Large intestine (tissue), 3 donors: ENCODE measurements around the gene PTPRG. TPM values are rescaled to one million over a fixed set of nuclear protein-coding genes. Genes with fewer than 3 reads are reported as not detected.

ENCODE experiments used
- DNase-seq, 2 donors: peaks; one replicate each; pipeline versions ENCODE4 v3.0.0 to v3.0.0-alpha.2; 2013
- H3K27ac ChIP-seq: one replicate; pipeline ENCODE4 v1.5.1; 2013; ENCODE audit warnings: low read length
- H3K27me3 ChIP-seq: 2 replicates; pipeline ENCODE4 v1.6.1; 2013; ENCODE audit warnings: low read length; ENCODE audit not compliant: control insufficient read depth, insufficient read depth
- H3K36me3 ChIP-seq: 2 replicates; pipeline ENCODE4 v1.6.1; 2013; ENCODE audit warnings: low read length; ENCODE audit not compliant: control insufficient read depth, insufficient read depth
- H3K4me1 ChIP-seq: one replicate; pipeline ENCODE4 v1.6.1; 2013; ENCODE audit warnings: low read length; ENCODE audit not compliant: control insufficient read depth, insufficient read depth
- H3K4me3 ChIP-seq: one replicate; pipeline ENCODE4 v1.5.1; 2013; ENCODE audit warnings: low read length
- H3K9me3 ChIP-seq: one replicate; pipeline ENCODE4 v1.6.1; 2013; ENCODE audit warnings: mild to moderate bottlenecking, low read depth, low read length, moderate library complexity; ENCODE audit not compliant: control insufficient read depth
- WGBS: methylation state at CpG from one replicate; pipeline ENCODE4 v1.1.5; 2013; ENCODE audit warnings: low lambda C conversion rate; ENCODE audit not compliant: insufficient coverage; 5-methylcytosine and 5-hydroxymethylcytosine counted together
- polyA plus RNA-seq: library from polyadenylated mRNA; unstranded; fragments of 120-200 nt; gene quantifications from one replicate; pipeline ENCODE4 v1.2.1, GENCODE V29; 2013

Gene PTPRG
- polyA plus RNA-seq, 1 donor: 18.3 TPM

GRCh38 chr3:61981060-61981459, 419.7 kb downstream of the PTPRG start:
- no peaks in the 10 kb centered on the region for H3K36me3 ChIP-seq
- H3K4me1 ChIP-seq: no peaks in the 10 kb centered on the region
- H3K4me3 ChIP-seq: no peak overlapping the region
- H3K27me3 ChIP-seq: no peaks in the 10 kb centered on the region
- no peak overlapping the region for H3K27ac ChIP-seq
- DNase-seq: no peak
- WGBS: no CpG with 5 or more reads among the region's 7 CpGs
- no peaks in the 10 kb centered on the region for H3K9me3 ChIP-seq

GRCh38 chr3:61983479-61983878, 422.1 kb downstream of the PTPRG start:
- Histone ChIP-seq H3K36me3 (no peaks in the 10 kb centered on the region), H3K27ac (no peak overlapping the region), H3K4me3 (no peak overlapping the region), H3K9me3 (no peaks in the 10 kb centered on the region), H3K27me3 (no peaks in the 10 kb centered on the region), H3K4me1 (no peaks in the 10 kb centered on the region)
- no peak for DNase-seq

GRCh38 chr3:61985020-61985419, 423.6 kb downstream of the PTPRG start:
- Histone ChIP-seq H3K4me3 (no peak overlapping the region), H3K4me1 (no peaks in the 10 kb centered on the region), H3K36me3 (no peaks in the 10 kb centered on the region), H3K27me3 (no peaks in the 10 kb centered on the region), H3K27ac (no peak overlapping the region), H3K9me3 (no peaks in the 10 kb centered on the region)
- WGBS: no CpG with 5 or more reads among the region's 3 CpGs
- no peak for DNase-seq

- peaks cover under 1% of the 10 kb centered on the region for H3K36me3 ChIP-seq
- WGBS: no CpG with 5 or more reads among the region's 3 CpGs
- H3K9me3 ChIP-seq: no peaks in the 10 kb centered on the region
- H3K4me3 ChIP-seq: no peak overlapping the region
- H3K27me3 ChIP-seq: no peaks in the 10 kb centered on the region
- H3K4me1 ChIP-seq: no peaks in the 10 kb centered on the region
- no peak for DNase-seq
- no peak overlapping the region for H3K27ac ChIP-seq
These were observed 425.1 kb downstream of the PTPRG start for GRCh38 chr3:61986473-61986872.

DNA sequence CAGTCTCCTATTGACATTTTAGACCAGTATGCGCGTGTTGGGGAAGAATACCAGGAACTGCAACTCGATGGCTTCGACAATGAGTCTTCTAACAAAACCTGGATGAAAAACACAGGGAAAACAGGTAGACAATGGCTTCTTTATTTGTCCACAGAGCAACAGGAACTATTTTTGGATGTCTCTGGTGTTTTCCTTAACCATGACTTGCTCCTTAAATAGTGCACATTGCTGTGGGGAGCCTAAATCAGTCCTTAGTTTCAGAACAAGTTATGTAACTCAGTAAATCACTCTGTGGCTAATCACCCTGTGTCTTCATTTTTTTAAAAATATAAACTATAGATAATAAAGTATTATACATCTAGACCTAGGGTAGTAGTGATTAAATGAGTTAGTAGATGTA, 428.3 kb downstream of the PTPRG start:
- Histone ChIP-seq H3K9me3 (no peaks in the 10 kb centered on the region), H3K4me3 (no peak overlapping the region), H3K4me1 (no peaks in the 10 kb centered on the region), H3K27me3 (no peaks in the 10 kb centered on the region), H3K36me3 (peaks cover 2% of the 10 kb centered on the region), H3K27ac (no peak overlapping the region)
- no peak for DNase-seq
- WGBS: no CpG with 5 or more reads among the region's 4 CpGs

DNA sequence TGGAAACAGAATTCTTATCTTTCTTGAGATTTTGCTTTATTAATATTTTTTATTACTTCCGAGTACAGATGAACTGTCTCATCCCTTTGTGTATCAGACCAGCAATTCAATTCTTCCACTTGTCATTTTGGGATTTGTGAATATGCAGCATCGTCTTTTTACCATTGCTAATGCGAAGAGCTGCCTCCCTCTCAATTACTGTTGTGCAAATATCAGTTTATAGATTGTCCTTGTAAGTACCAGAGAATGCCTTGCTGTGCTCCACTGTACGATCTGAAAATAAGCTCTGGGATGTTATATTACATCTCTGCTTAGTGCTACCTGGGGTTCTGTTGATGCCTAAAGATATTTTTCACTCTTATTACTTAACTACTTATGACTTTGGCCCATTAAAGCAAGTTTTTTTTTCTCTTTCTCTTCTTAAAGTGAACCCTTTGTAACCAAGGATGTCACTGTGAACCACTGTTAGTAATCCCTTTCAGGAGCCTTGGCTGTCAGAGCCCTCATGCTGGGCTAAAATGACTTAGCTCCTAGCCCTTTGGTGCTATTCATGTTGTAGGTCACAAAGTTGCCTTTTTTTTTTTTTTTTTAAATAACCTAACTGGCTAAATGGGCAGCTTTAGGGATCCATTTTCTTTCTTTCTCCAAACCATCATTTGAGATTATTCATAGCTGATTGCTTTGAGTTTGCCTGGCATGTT, 429.1 kb downstream of the PTPRG start:
- H3K36me3 ChIP-seq: peaks cover 2% of the 10 kb centered on the region
- no peaks in the 10 kb centered on the region for H3K4me1 ChIP-seq
- no peak overlapping the region for H3K27ac ChIP-seq
- H3K27me3 ChIP-seq: no peaks in the 10 kb centered on the region
- no peak for DNase-seq
- 100% methylated on average over 1 of the region's 4 CpGs for WGBS
- H3K4me3 ChIP-seq: no peak overlapping the region
- no peaks in the 10 kb centered on the region for H3K9me3 ChIP-seq

DNA sequence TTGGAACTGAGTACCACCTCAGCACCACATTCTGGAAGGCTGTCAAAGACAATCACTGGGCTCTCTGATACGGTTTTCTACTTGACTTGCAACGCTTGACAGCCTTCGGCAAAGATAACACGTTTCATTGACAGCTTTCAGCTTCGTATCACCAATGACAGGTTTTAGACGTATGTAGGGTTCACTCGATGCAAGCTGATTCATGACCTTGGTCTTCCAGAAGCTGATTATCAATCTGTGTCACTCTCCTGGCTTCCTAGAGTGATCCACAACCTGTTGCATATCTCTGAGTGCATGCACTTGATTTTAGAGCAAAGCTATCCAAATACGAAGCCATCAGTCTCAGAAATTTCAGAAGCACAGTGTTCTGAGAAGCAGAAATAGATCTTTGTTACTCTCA, 430.3 kb downstream of the PTPRG start:
- no peaks in the 10 kb centered on the region for H3K9me3 ChIP-seq
- WGBS: no CpG with 5 or more reads among the region's 8 CpGs
- H3K27ac ChIP-seq: no peak overlapping the region

DNA sequence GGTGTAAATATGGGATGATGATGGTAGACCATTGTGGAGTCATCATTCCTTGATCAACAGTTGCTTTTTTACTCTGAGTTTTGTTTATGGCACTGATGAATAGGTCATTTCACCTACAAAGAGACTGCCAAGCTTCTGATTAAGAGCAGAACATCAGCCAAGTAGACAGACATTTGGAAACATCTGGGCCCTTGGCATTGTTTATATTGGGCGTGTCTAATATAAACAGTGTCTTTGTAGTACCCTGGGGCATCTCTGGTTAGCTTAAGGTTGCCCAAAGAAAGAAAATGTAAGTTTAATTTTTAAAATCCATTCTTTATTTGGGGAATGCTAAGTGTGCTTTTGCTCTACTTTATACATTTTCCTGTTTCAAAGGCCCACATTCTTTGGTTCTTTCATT, 435.0 kb downstream of the PTPRG start:
- WGBS: no CpG with 5 or more reads among the region's 1 CpG
- Histone ChIP-seq H3K36me3 (peaks cover 2% of the 10 kb centered on the region), H3K4me1 (no peaks in the 10 kb centered on the region), H3K4me3 (no peak overlapping the region), H3K27me3 (no peaks in the 10 kb centered on the region), H3K9me3 (no peaks in the 10 kb centered on the region), H3K27ac (no peak overlapping the region)
- no peak for DNase-seq

More for the DNA sequence above, 430.3 kb downstream of the PTPRG start:
- no peaks in the 10 kb centered on the region for H3K27me3 ChIP-seq
- DNase-seq: no peak
- H3K4me1 ChIP-seq: no peaks in the 10 kb centered on the region
- H3K4me3 ChIP-seq: no peak overlapping the region
- H3K36me3 ChIP-seq: peaks cover 2% of the 10 kb centered on the region

DNA sequence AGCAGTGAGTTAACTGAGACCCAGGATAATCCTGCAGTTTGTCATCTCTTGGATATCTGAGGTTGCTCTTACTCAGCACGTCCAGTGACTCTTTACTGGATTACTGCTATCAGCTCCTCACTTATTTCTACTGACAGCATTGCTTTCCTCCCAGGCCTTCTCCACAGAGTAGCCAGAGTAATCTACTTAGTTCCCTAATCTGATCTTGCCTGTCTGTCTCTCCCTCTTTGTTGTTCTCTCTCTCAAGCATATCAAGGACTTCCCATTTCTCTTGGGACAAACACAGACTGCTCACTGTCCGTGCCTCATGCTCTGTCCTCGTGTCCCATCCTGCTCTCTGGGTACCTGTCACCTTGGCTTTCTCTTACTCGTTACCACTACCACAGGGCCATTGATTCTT, 435.7 kb downstream of the PTPRG start:
- H3K36me3 ChIP-seq: no peaks in the 10 kb centered on the region
- no peaks in the 10 kb centered on the region for H3K9me3 ChIP-seq
- H3K27me3 ChIP-seq: no peaks in the 10 kb centered on the region
- DNase-seq: no peak
- 75% methylated on average over 1 of the region's 4 CpGs for WGBS
- H3K4me1 ChIP-seq: no peaks in the 10 kb centered on the region
- no peak overlapping the region for H3K4me3 ChIP-seq
- H3K27ac ChIP-seq: no peak overlapping the region

DNA sequence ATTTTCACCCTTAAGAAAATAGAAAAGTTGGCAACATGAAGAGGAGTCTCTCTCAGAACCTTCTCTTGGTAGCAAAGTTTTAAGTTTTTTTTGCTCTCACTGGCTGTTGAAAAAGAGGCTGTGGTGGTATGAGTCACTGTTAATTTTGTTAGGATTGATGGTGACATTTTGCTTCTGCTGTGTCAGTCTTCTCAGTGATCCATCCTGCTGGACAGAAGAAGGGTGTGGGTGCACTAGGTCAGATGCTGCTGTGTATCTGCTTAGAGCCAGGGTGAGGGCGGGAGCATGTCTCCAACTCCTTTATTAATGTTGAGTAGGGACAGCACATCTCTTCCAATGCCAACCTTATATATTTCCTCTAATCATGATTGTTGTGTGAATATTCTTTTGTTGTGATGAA, 442.5 kb downstream of the PTPRG start:
- Histone ChIP-seq H3K4me1 (no peaks in the 10 kb centered on the region), H3K27ac (no peak overlapping the region), H3K27me3 (no peaks in the 10 kb centered on the region), H3K36me3 (no peaks in the 10 kb centered on the region), H3K9me3 (no peaks in the 10 kb centered on the region), H3K4me3 (no peak overlapping the region)
- WGBS: no CpG with 5 or more reads among the region's 1 CpG
- DNase-seq: no peak

GRCh38 chr3:62007036-62007435, 445.7 kb downstream of the PTPRG start:
- no peaks in the 10 kb centered on the region for H3K27me3 ChIP-seq
- WGBS: 100% methylated on average over 1 of the region's 3 CpGs
- H3K9me3 ChIP-seq: no peaks in the 10 kb centered on the region
- H3K27ac ChIP-seq: no peak overlapping the region
- DNase-seq: no peak
- no peaks in the 10 kb centered on the region for H3K4me1 ChIP-seq
- H3K4me3 ChIP-seq: no peak overlapping the region
- no peaks in the 10 kb centered on the region for H3K36me3 ChIP-seq
